SK-N-MC (cell line): Measurements from ENCODE around the gene POLD2.

Experiments used
- DNase-seq: peaks from one replicate; pipeline ENCODE4 v3.0.0-alpha.2; 2011; ENCODE audit warnings: low read depth, low spot score
- H3K27ac ChIP-seq: fragments of 200-600 bp; sonication (generic); 2 replicates; pipeline ENCODE4 v1.5.1; 2016; ENCODE audit warnings: mixed run types
- H3K36me3 ChIP-seq: fragments of 200-600 bp; sonication (generic); 2 replicates; pipeline ENCODE4 v1.6.1; 2017; ENCODE audit warnings: antibody characterized with exemption, low read length, mixed read lengths; ENCODE audit not compliant: insufficient read depth
- H3K4me3 ChIP-seq: fragments of 200-600 bp; sonication (generic); 2 replicates; pipeline ENCODE4 v1.5.1; 2016
- H3K9ac ChIP-seq: fragments of 200-600 bp; sonication (generic); 2 replicates; pipeline ENCODE4 v1.8.0; 2017; ENCODE audit warnings: mixed run types, mixed read lengths; ENCODE audit not compliant: insufficient read length
- H3K9me3 ChIP-seq: fragments of 200-600 bp; sonication (generic); 2 replicates; pipeline ENCODE4 v1.6.1; 2017; ENCODE audit warnings: low read depth, mild to moderate bottlenecking, antibody characterized with exemption, low read length, moderate library complexity, mixed read lengths
- EZH2 ChIP-seq: fragments of 200-600 bp; sonication (generic); IDR thresholded peaks from one replicate; pipeline ENCODE4 v1.6.1; 2017; ENCODE audit warnings: antibody characterized with exemption
- FOXP2 ChIP-seq: optimal IDR thresholded peaks from 2 replicates; pipeline ENCODE3; 2011; ENCODE audit warnings: mild to moderate bottlenecking, moderate library complexity; ENCODE audit not compliant: insufficient read depth; ENCODE audit errors: extremely low read length, control extremely low read depth
- POLR2AphosphoS5 ChIP-seq: IDR thresholded peaks from 2 replicates; pipeline ENCODE4 v1.6.1; 2012; ENCODE audit warnings: mild to moderate bottlenecking, low read depth, low read length, borderline replicate concordance

POLD2 gene

DNA sequence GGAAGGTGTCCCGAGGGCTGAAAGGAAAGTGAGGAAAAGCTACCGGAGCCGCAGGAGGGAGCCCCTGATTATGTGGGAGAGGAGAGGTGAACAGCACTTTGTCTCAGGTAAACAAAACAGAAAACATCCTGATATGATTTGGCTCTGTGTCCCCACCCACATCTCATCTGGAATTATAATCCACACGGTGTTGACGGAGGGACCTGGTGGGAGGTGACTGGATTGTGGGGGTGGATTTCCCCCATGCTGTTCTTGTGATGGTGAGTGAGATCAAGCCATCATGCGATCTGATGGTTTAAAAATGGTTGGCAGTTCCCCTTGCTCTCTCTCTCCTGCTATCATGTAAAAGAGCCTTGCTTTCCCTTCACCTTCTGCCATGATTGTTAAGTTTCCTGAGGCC lies 3.0 kb downstream of the POLD2 start:
- Histone ChIP-seq H3K9me3 (no peaks in the 10 kb centered on the region), H3K36me3 (peaks cover 54% of the 10 kb centered on the region), H3K27ac (no peak overlapping the region), H3K4me3 (no peak overlapping the region), H3K9ac (no peak overlapping the region)
- DNase-seq = no peak
- no peak for TF ChIP-seq FOXP2
- no peak for TF ChIP-seq EZH2
- TF ChIP-seq POLR2AphosphoS5 = no peak

DNA sequence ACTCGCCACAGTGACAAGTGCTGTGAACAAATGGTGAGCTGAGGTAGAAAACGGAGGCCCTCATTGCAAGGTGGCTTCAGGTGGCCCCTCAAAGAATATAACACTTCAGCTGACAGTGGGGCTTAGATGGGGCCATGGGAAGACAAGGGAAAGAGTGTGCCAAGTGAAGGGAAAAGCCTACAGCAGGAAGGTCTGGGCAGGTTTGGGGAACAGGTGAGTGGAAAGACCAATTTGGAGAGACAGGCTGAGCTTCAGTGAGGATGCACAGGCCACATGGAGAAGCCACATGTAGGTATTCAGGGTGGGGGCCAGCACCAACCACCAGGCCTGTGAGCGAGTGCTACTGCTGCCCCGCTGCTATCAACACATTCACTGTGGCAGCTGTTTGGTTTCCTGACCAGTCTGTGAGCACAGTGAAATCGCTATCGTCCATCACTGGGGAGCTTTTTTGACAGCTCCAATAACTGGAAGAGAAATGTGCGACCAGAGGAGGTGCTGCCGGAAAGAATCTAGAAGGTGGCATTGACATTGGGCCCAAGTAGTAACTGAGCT lies 3.4 kb downstream of the POLD2 start:
- Histone ChIP-seq H3K9ac (no peak overlapping the region), H3K4me3 (no peak overlapping the region), H3K9me3 (no peaks in the 10 kb centered on the region), H3K27ac (no peak overlapping the region), H3K36me3 (peaks cover 59% of the 10 kb centered on the region)
- no peak for TF ChIP-seq EZH2
- TF ChIP-seq POLR2AphosphoS5 = no peak
- TF ChIP-seq FOXP2 = no peak
- no peak for DNase-seq

DNA sequence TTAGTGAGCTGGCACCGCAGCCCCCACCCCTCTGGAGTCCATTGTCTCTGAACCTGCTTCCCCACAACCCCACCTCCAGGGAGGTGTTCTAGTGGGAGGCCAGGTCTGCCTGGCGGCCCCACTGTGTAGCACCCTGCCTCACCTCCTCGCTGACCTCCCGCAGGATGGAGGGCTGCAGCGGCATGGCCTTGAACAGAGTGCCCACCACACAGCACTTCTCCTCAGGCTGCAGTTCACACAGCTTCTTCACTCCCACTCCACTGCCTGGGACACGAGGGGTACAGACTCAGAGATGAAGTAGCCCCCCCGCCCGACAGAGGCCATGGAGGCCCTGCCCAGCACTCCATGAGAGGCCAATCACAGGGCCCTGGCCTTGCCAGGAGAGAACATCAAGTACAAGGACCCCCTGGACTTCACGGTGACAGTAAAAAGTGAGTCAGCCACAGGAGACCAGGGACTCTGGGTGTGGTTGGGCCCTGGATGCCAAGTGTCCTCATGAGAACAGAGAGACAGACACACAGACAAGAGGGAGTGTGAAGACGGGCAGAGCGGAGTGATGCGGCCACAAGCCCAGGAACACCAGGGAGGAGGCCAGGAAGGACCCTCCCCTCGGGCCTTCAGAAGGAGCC lies 5.4 kb downstream of the POLD2 start:
- peaks cover 69% of the 10 kb centered on the region for H3K36me3 ChIP-seq
- DNase-seq = no peak
- H3K27ac ChIP-seq = no peak overlapping the region
- H3K9ac ChIP-seq = no peak overlapping the region
- no peak for TF ChIP-seq EZH2
- no peaks in the 10 kb centered on the region for H3K9me3 ChIP-seq
- H3K4me3 ChIP-seq = no peak overlapping the region

DNA sequence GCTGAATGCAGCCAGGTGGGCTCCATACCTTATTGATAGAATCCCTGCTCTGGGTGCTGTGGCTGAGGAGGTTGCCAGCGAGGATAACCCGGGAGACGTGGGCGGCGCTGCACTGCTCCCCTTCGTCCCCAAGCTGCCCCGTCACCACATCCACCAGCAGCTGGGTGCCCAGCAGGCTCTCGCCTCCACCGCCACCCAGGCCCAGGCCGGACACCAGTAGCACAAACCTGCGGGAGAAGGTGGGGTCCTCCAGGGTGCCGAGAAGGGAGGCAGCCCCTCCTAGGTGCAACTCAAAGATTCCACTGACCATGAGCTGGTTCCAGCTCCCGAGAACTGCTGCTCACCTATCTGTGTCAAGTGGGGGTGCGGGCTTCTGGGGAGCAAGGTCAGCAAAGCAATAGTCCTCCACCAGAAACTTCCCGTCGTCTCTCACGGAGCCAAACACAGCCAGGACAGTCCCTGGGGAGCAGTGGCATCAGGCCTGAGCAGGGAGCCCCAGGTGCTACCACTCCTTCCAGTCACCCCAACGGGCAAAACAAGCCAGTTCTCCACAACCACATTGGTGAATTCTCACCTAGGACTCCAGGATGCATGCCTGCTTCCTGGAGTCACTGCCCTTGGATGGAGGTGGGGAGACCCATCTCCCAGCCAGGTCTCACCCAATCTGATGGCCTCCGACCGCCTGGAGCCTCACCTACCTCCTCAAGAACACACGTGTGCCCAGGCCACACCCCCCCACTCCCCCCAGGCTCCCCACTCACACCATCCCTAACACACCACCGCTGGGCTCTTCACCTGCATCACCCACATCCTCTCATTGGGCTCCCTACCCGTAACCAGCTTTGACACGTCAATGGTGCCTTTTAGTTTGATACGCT lies 6.3 kb downstream of the POLD2 start:
- Histone ChIP-seq H3K9me3 (no peaks in the 10 kb centered on the region), H3K4me3 (no peak overlapping the region), H3K9ac (no peak overlapping the region), H3K36me3 (peaks cover 73% of the 10 kb centered on the region), H3K27ac (no peak overlapping the region)
- no peak for DNase-seq
- TF ChIP-seq FOXP2 (no peak), EZH2 (no peak), POLR2AphosphoS5 (no peak)

DNA sequence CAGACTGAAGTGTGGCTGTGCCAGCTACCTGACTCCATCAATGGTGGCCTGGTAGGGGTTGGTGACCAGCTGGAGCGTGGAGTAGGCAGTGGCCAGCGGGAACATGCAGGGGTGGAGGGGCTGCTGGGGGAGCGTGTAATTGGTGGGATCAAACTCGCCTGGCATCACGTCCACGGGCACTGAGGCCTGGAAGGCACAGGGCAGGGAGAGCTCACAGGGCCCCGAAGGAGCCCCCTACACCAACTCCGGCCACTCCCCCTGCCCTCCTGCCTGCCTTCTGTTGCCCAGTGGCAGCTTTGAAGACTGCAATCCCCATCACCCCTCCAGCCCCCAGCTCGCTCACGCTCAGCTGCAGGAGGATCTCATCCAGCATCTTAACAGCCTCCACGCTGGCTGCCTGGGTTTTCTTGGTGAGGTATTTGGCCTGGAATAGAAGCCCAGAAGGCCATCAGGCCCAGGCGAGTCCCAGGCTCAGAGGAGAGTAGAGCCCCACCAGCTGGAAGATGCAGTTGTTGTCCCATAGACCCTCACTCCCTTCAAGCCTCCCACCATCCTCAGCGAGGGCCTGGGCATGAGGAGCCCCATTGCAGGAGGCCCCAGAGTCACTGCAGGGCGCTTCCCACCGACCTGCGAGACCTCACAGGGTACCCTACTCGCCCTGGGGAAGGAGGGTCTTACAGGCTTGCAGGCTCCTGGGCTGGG lies 7.1 kb downstream of the POLD2 start:
- Histone ChIP-seq H3K4me3 (no peak overlapping the region), H3K9ac (no peak overlapping the region), H3K9me3 (no peaks in the 10 kb centered on the region), H3K27ac (no peak overlapping the region), H3K36me3 (peaks cover 65% of the 10 kb centered on the region)
- TF ChIP-seq EZH2 = no peak
- TF ChIP-seq POLR2AphosphoS5 = no peak; the same call in 1 of the 2 replicates
- TF ChIP-seq FOXP2 = no peak
- DNase-seq = no peak

DNA sequence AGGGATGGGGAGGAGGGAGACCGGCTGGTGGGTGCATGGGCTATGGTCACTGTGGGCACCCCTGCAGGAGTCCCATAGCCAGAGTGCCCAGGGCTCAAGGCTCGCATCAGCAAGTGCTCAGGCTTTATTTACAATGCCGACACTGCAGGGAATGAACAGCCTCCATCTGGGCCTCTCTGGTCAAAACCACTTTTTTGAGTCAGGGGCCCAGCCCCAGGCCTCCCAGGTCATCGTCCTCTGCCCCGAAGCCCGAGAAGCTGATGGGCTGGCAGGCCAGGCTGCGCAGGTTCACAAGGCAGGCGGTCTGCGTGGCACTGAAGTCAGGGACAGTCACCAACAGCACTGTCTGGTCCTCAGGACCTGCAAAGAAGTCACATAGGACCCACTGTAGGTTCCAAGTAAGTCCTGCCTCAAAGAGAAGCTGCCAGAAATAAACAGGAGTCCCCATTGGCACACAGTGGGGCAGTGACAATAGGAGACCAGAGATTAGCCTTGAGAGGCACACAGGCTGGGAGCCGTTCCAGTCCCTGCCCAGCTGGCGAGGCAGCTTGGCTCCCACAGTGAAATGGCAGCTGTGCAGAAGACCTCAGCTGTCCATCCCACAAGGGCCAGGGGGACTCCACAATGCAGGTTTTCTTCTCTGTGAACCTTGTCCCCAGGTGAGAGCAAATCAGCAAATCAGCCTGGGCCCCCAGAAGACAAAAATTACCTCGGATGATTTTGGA lies 8.6 kb downstream of the POLD2 start:
- no peak overlapping the region for H3K9ac ChIP-seq
- no peaks in the 10 kb centered on the region for H3K9me3 ChIP-seq
- H3K27ac ChIP-seq = no peak overlapping the region
- no peak for TF ChIP-seq FOXP2
- no peak for TF ChIP-seq EZH2
- no peak; the same call in 1 of the 2 replicates for TF ChIP-seq POLR2AphosphoS5
- no peak for DNase-seq
- H3K4me3 ChIP-seq = no peak overlapping the region
- peaks cover 50% of the 10 kb centered on the region; the same call in 1 of the 2 replicates for H3K36me3 ChIP-seq

DNA sequence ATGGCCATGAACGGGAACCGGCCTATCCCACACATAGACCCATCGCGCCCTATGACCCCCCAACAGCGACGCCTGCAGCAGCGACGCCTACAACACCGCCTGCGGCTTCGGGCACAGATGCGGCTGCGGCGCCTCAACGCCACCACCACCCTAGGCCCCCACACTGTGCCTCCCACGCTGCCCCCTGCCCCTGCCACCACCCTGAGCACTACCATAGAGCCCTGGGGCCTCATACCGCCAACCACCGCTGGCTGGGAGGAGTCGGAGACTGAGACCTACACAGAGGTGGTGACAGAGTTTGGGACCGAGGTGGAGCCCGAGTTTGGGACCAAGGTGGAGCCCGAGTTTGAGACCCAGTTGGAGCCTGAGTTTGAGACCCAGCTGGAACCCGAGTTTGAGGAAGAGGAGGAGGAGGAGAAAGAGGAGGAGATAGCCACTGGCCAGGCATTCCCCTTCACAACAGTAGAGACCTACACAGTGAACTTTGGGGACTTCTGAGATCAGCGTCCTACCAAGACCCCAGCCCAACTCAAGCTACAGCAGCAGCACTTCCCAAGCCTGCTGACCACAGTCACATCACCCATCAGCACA lies 9.5 kb downstream of the POLD2 start:
- peaks cover 41% of the 10 kb centered on the region; the same call in 1 of the 2 replicates for H3K36me3 ChIP-seq
- DNase-seq = no peak
- no peak for TF ChIP-seq FOXP2
- no peak for TF ChIP-seq POLR2AphosphoS5
- no peak for TF ChIP-seq EZH2

More for the DNA sequence above, 9.5 kb downstream of the POLD2 start:
- no peaks in the 10 kb centered on the region for H3K9me3 ChIP-seq
- H3K9ac ChIP-seq = no peak overlapping the region
- no peak overlapping the region for H3K27ac ChIP-seq
- no peak overlapping the region for H3K4me3 ChIP-seq
